DND-41 (cell line): ENCODE data around the gene LHX5.

Source experiments
- ATAC-seq: fragments of 200-7000 bp; cut with Tn5 transposase; 3 replicates; pipeline ENCODE4 v1.9.1; 2021; ENCODE audit warnings: low read depth; ENCODE audit not compliant: insufficient read depth
- DNase-seq: peaks from one replicate; pipeline ENCODE4 v3.0.0-alpha.2; 2020
- H2AFZ ChIP-seq: 2 replicates; pipeline ENCODE4 v1.6.0; 2012; ENCODE audit warnings: low read depth, low read length
- H3K27ac ChIP-seq: 2 replicates; pipeline ENCODE4 v1.5.1; 2012; ENCODE audit warnings: low read length, inconsistent platforms
- H3K27me3 ChIP-seq: fragments of 200-600 bp; sonication (generic); 2 replicates; pipeline ENCODE4 v1.6.0; 2012; ENCODE audit warnings: low read length, mild to moderate bottlenecking, inconsistent platforms; ENCODE audit not compliant: insufficient read depth, poor library complexity
- H3K36me3 ChIP-seq: 2 replicates; pipeline ENCODE4 v1.5.1; 2012; ENCODE audit warnings: low read length, inconsistent platforms; ENCODE audit not compliant: insufficient read depth
- H3K4me1 ChIP-seq: 2 replicates; pipeline ENCODE4 v1.5.1; 2012; ENCODE audit warnings: mild to moderate bottlenecking, low read length; ENCODE audit not compliant: insufficient read depth
- H3K4me2 ChIP-seq: 2 replicates; pipeline ENCODE4 v1.6.0; 2012; ENCODE audit warnings: mild to moderate bottlenecking, moderate library complexity, low read length, inconsistent platforms; ENCODE audit not compliant: insufficient read depth
- H3K4me3 ChIP-seq, 2 experiments: fragments of 200-600 bp in 1 of 2; shearing (Covaris generic) in 1 of 2; 2 replicates each; pipeline ENCODE4 v1.5.1; 2012 to 2016; ENCODE audit warnings: inconsistent platforms in 2 of 2, low read length in 2 of 2, mild to moderate bottlenecking in 2 of 2, low read depth in 1 of 2, moderate library complexity in 1 of 2
- H3K79me2 ChIP-seq: 2 replicates; pipeline ENCODE4 v1.6.0; 2012; ENCODE audit warnings: low read length, inconsistent platforms; ENCODE audit not compliant: insufficient read depth
- H3K9ac ChIP-seq: 2 replicates; pipeline ENCODE4 v1.6.0; 2012; ENCODE audit warnings: low read depth, mild to moderate bottlenecking, inconsistent platforms, low read length, moderate library complexity
- H3K9me3 ChIP-seq: 2 replicates; pipeline ENCODE4 v1.5.1; 2012; ENCODE audit warnings: low read length, moderate library complexity, mild to moderate bottlenecking, inconsistent platforms; ENCODE audit not compliant: insufficient read depth, severe bottlenecking
- H4K20me1 ChIP-seq: 2 replicates; pipeline ENCODE4 v1.6.0; 2012; ENCODE audit warnings: low read length; ENCODE audit not compliant: insufficient read depth
- CTCF ChIP-seq: IDR thresholded peaks from 2 replicates; pipeline ENCODE4 v1.5.1; 2012; ENCODE audit warnings: borderline replicate concordance, low read length, moderate library complexity, mild to moderate bottlenecking; ENCODE audit not compliant: poor library complexity, severe bottlenecking; ENCODE audit errors: extremely low read depth
- EZH2 ChIP-seq: IDR thresholded peaks from 3 replicates; pipeline ENCODE4 v1.6.1; 2012; ENCODE audit warnings: borderline replicate concordance, low read depth, mild to moderate bottlenecking, moderate library complexity, low read length, inconsistent platforms; ENCODE audit not compliant: severe bottlenecking

LHX5 gene

GRCh38 chr12:113473400-113473799 lies 1.7 kb upstream of the LHX5 start:
- no peaks in the 10 kb centered on the region for H3K4me1 ChIP-seq
- DNase-seq (no peak), ATAC-seq (no peak)
- H3K27ac ChIP-seq, result no peak overlapping the region
- H3K9ac ChIP-seq, result no peak overlapping the region
- no peaks in the 10 kb centered on the region for H3K79me2 ChIP-seq
- TF ChIP-seq CTCF (no peak), EZH2 (no peak)
- peaks cover 20% of the 10 kb centered on the region for H3K27me3 ChIP-seq
- no peaks in the 10 kb centered on the region for H3K36me3 ChIP-seq
- no peak overlapping the region for H3K4me3 ChIP-seq
- no peak overlapping the region for H2AFZ ChIP-seq
- no peaks in the 10 kb centered on the region for H3K9me3 ChIP-seq
- no peak overlapping the region for H3K4me2 ChIP-seq
- 0 out of 2 replicates have a peak, but pooled peaks cover 4% of the 10 kb centered on the region for H4K20me1 ChIP-seq

- Histone ChIP-seq H3K9ac (no peak overlapping the region), H3K4me2 (no peak overlapping the region), H2AFZ (no peak overlapping the region), H3K79me2 (no peaks in the 10 kb centered on the region), H3K4me3 (no peak overlapping the region), H3K4me1 (no peaks in the 10 kb centered on the region), H4K20me1 (0 out of 2 replicates have a peak, but pooled peaks cover 4% of the 10 kb centered on the region), H3K36me3 (no peaks in the 10 kb centered on the region), H3K9me3 (no peaks in the 10 kb centered on the region), H3K27ac (no peak overlapping the region), H3K27me3 (peaks cover 20% of the 10 kb centered on the region)
- no peak for DNase-seq
- TF ChIP-seq CTCF, result no peak
- TF ChIP-seq EZH2, result no peak
- no peak for ATAC-seq
Observed at GRCh38 chr12:113472191-113473121, 785 bp upstream of the LHX5 start.

- Histone ChIP-seq H4K20me1 (0 out of 2 replicates have a peak, but pooled peaks cover 4% of the 10 kb centered on the region), H3K9me3 (no peaks in the 10 kb centered on the region), H3K4me3 (no peak overlapping the region)
Observed at GRCh38 chr12:113470871-113471618, 626 bp downstream of the LHX5 start.

More at GRCh38 chr12:113470871-113471618, 626 bp downstream of the LHX5 start:
- TF ChIP-seq CTCF, result no peak
- TF ChIP-seq EZH2, result no peak
- H3K4me1 ChIP-seq, result no peaks in the 10 kb centered on the region
- H2AFZ ChIP-seq, result no peak overlapping the region
- ATAC-seq (no peak), DNase-seq (no peak)
- H3K9ac ChIP-seq, result no peak overlapping the region
- H3K27me3 ChIP-seq, result peaks cover 20% of the 10 kb centered on the region
- H3K4me2 ChIP-seq, result no peak overlapping the region
- no peak overlapping the region for H3K27ac ChIP-seq
- no peaks in the 10 kb centered on the region for H3K79me2 ChIP-seq
- H3K36me3 ChIP-seq, result no peaks in the 10 kb centered on the region
